HG02642 (cell line): ENCODE results near the gene SSTR3.
A peak's percentile ranks its signal among the peaks of the same experiment; 100 is the strongest.

Experiments
- ATAC-seq: cut with Tn5 transposase; IDR thresholded peaks from one replicate; pipeline ENCODE4 v1.9.1; 2021; ENCODE audit warnings: mild to moderate bottlenecking; ENCODE audit not compliant: unreplicated experiment, poor library complexity

The SSTR3 gene

GRCh38 chr22:37155971-37156370, 56.3 kb downstream of the SSTR3 start:
- ATAC-seq, result no peak

GRCh38 chr22:37154925-37155712, 57.2 kb downstream of the SSTR3 start:
- ATAC-seq, result peak; percentile 43
